Panc1 (cell line): ENCODE measurements around the gene SDK1. TPM values are rescaled to one million over a fixed set of nuclear protein-coding genes. Genes with fewer than 3 reads are reported as not detected.

Source experiments
- ATAC-seq: fragments of 200-7000 bp; cut with Tn5 transposase; 2 replicates; pipeline ENCODE4 v1.9.1; 2020; ENCODE audit warnings: mild to moderate bottlenecking, moderate library complexity
- BruUV-seq: library from RNA; stranded (reverse); fragments of 400-500 nt; replicated peaks from 2 replicates; lab custom pipeline; 2021; lab: Mats Ljungman, UMichigan
- CTCF ChIA-PET: fragments of 300-600 bp; sonication (Branson Sonifier 250); formaldehyde crosslinking; loops from one replicate; lab custom pipeline; 2022; ENCODE audit warnings: antibody characterized with exemption; lab: Charles Lee
- POLR2A ChIA-PET: fragments of 300-600 bp; sonication (Branson Sonifier 250); formaldehyde crosslinking; loops from one replicate; lab custom pipeline; 2022; ENCODE audit warnings: antibody characterized with exemption; lab: Charles Lee
- DNase-seq: peaks from one replicate; pipeline ENCODE4 v3.0.0-alpha.2; 2010; ENCODE audit warnings: low read depth, low spot score
- H3K27ac ChIP-seq: 2 replicates; pipeline ENCODE4 v1.5.1; 2011; ENCODE audit warnings: mild to moderate bottlenecking, low read length, inconsistent platforms
- H3K27me3 ChIP-seq: fragments of 200-500 bp; sonication (Bioruptor generic); 2 replicates; pipeline ENCODE4 v1.6.0; 2014; ENCODE audit warnings: low read length, inconsistent platforms; ENCODE audit not compliant: control insufficient read depth, insufficient read depth
- H3K36me3 ChIP-seq: fragments of 200-500 bp; sonication (Bioruptor generic); 2 replicates; pipeline ENCODE4 v1.5.1; 2014; ENCODE audit warnings: inconsistent platforms, mild to moderate bottlenecking, low read length, moderate library complexity; ENCODE audit not compliant: control insufficient read depth, insufficient read depth
- H3K4me1 ChIP-seq: 2 replicates; pipeline ENCODE4 v1.5.1; 2011; ENCODE audit warnings: inconsistent platforms, mild to moderate bottlenecking, low read length, moderate library complexity; ENCODE audit not compliant: control insufficient read depth, insufficient read depth
- H3K4me3 ChIP-seq, 2 experiments: 2 replicates each; pipeline ENCODE4 v1.5.1; 2011 to 2012; ENCODE audit warnings: low read depth in 2 of 2, low read length in 2 of 2, mild to moderate bottlenecking in 2 of 2, inconsistent platforms in 1 of 2, moderate library complexity in 1 of 2
- H3K9me3 ChIP-seq: fragments of 200-500 bp; sonication (Bioruptor generic); 2 replicates; pipeline ENCODE4 v1.5.1; 2014; ENCODE audit warnings: low read depth, mild to moderate bottlenecking, inconsistent platforms, low read length, moderate library complexity; ENCODE audit not compliant: control insufficient read depth, insufficient read depth
- CTCF ChIP-seq: fragments of 450-650 bp; IDR thresholded peaks from 2 replicates; pipeline ENCODE4 v1.5.1; 2017; ENCODE audit warnings: mild to moderate bottlenecking
- POLR2AphosphoS5 ChIP-seq: IDR thresholded peaks from 2 replicates; pipeline ENCODE4 v1.6.1; 2012; ENCODE audit warnings: mild to moderate bottlenecking, low read depth, low read length, moderate library complexity
- SIN3A ChIP-seq: IDR thresholded peaks from 2 replicates; pipeline ENCODE4 v1.6.1; 2012; ENCODE audit warnings: low read depth, mild to moderate bottlenecking, low read length, moderate library complexity, borderline replicate concordance; ENCODE audit not compliant: insufficient read depth
- TCF7L2 ChIP-seq: IDR thresholded peaks from 2 replicates; pipeline ENCODE4 v1.6.1; 2011; ENCODE audit warnings: mild to moderate bottlenecking, low read depth, low read length, inconsistent platforms
- in situ Hi-C: cut with HindIII; loops from 2 replicates; pipeline ENCODE4 v1.10.0; 2016; ENCODE audit warnings: low sequenced_read_pairs, low pct_unique_long_range_greater_than_20kb
- intact Hi-C: fragments of 100-400 bp; cut with micrococcal nuclease; formaldehyde crosslinking; loops from one replicate; pipeline ENCODE4 v1.10.0; 2022; ENCODE audit not compliant: unreplicated experiment
- total RNA-seq: library from RNA; stranded (reverse); gene quantifications from one replicate; pipeline ENCODE4 v1.2.1, GENCODE V29; 2021; ENCODE audit not compliant: unreplicated experiment
- TF ChIP-seq, protein P1 (sequence below), 2 experiments: IDR thresholded peaks; 2 replicates each; pipeline ENCODE4 v1.6.1; 2011 to 2012; ENCODE audit warnings: low read depth in 2 of 2, control low read depth in 1 of 2, low read length in 1 of 2, mild to moderate bottlenecking in 1 of 2, moderate library complexity in 1 of 2; ENCODE audit not compliant: insufficient read depth in 1 of 2

SDK1 gene
- total RNA-seq, 1 experiment from 2014 or later, result 47.4 TPM

DNA sequence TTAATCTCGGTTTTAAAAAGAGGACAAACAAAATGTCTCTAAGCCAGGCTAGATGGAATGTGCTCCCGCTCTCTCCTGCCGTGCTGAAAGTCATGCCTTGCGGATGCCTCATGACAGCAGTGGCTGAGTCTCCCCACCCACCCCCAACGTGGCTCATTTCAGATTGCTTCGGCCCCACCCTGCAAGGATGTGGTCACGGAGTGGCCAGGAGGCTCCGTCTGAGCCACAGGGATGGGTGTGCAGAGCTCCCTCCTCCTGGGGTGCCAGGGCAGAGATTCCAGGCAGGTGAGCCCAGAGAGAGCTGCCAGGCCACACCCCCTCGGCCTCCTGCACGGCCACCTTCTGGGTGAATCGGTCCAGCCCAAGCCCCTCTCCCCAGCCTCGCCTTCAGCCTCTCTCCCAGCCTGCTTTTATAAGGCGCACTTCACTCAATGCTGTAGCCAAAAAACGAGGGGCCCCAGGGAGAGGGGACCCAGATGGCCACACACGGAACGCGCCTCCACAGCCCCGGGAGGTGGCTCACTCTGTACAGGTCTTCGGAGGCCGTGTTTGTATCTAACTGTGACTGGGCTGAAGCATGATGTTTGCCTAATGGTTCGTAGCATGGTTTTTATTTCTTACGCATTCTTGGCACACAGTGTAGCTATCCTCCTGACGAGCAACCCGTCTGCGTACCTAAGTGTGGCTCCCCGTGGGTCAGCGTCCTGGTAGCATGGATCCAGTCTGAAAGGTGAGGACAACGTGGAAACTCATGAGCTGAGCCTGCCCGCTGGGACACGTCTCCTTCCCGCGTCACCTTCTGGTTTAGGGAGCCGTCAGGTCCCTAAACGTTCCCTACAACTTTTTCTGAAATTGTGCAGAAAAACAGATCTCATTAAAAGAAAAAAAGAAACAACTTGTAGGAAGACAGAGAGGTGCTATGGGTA, 967.3 kb downstream of the SDK1 start:
- BruUV-seq, result no TSS peak
- ChIA-PET POLR2A (no interaction called here), CTCF (no interaction called here)
- intact Hi-C loops (no loop called here), in situ Hi-C loops (no loop called here)
- ATAC-seq, result no peak
- Histone ChIP-seq H3K27me3 (no peaks in the 10 kb centered on the region), H3K36me3 (no peaks in the 10 kb centered on the region), H3K4me1 (no peaks in the 10 kb centered on the region), H3K4me3 (no peak overlapping the region), H3K9me3 (no peaks in the 10 kb centered on the region), H3K27ac (no peak overlapping the region)
- no peak for DNase-seq
- TF ChIP-seq, protein P1, sequence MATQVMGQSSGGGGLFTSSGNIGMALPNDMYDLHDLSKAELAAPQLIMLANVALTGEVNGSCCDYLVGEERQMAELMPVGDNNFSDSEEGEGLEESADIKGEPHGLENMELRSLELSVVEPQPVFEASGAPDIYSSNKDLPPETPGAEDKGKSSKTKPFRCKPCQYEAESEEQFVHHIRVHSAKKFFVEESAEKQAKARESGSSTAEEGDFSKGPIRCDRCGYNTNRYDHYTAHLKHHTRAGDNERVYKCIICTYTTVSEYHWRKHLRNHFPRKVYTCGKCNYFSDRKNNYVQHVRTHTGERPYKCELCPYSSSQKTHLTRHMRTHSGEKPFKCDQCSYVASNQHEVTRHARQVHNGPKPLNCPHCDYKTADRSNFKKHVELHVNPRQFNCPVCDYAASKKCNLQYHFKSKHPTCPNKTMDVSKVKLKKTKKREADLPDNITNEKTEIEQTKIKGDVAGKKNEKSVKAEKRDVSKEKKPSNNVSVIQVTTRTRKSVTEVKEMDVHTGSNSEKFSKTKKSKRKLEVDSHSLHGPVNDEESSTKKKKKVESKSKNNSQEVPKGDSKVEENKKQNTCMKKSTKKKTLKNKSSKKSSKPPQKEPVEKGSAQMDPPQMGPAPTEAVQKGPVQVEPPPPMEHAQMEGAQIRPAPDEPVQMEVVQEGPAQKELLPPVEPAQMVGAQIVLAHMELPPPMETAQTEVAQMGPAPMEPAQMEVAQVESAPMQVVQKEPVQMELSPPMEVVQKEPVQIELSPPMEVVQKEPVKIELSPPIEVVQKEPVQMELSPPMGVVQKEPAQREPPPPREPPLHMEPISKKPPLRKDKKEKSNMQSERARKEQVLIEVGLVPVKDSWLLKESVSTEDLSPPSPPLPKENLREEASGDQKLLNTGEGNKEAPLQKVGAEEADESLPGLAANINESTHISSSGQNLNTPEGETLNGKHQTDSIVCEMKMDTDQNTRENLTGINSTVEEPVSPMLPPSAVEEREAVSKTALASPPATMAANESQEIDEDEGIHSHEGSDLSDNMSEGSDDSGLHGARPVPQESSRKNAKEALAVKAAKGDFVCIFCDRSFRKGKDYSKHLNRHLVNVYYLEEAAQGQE (IDR thresholded peaks at IDR 0.05; ENCODE audit: insufficient read depth in 1 of 2, low read depth in 2 of 2, low read length in 1 of 2), result no peak
- TF ChIP-seq TCF7L2 (no peak), SIN3A (no peak), CTCF (no peak), POLR2AphosphoS5 (no peak)

DNA sequence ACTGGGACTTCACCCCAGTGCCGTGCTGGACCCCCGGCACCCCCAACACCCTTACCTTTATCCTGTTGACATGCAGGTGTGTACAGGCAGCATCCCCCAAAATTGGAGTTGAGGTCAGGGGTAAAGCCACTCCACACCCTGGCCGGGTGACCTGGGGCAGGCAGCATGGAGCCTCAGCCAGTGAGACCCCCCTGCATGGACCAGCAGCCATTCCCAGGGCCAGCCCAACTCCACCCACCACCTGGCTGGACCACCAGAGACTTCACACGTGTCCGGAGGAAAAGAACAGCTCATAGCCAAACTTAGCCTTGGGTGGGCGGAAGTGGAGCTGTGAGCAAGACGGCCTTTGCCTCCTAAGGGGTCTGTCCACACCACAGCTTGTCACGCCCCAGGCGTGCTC, 968.0 kb downstream of the SDK1 start:
- no TSS peak for BruUV-seq

More for the DNA sequence above, 968.0 kb downstream of the SDK1 start:
- H3K36me3 ChIP-seq, result no peaks in the 10 kb centered on the region
- in situ Hi-C loops (no loop called here), intact Hi-C loops (no loop called here)
- no peak for ATAC-seq
- H3K27ac ChIP-seq, result no peak overlapping the region
- no peak for DNase-seq
- no peaks in the 10 kb centered on the region for H3K9me3 ChIP-seq
- TF ChIP-seq, protein P1 (IDR thresholded peaks at IDR 0.05; ENCODE audit: insufficient read depth in 1 of 2, low read depth in 2 of 2, low read length in 1 of 2), result no peak
- TF ChIP-seq CTCF (no peak), SIN3A (no peak), POLR2AphosphoS5 (no peak), TCF7L2 (no peak)
- CTCF ChIA-PET, result no interaction called here
- POLR2A ChIA-PET, result no interaction called here
- H3K4me3 ChIP-seq, result no peak overlapping the region
- H3K4me1 ChIP-seq, result no peaks in the 10 kb centered on the region
- no peaks in the 10 kb centered on the region for H3K27me3 ChIP-seq
